ENCODE measurements around the gene KCND1. TPM values are rescaled to one million over a fixed set of nuclear protein-coding genes. Genes with fewer than 3 reads are reported as not detected.
A peak's percentile ranks its signal among the peaks of the same experiment; 100 is the strongest.

KCND1 gene
- total RNA-seq, 1 experiment from 2014 or later = 0.86 TPM

- TF ChIP-seq CTCF (IDR thresholded peaks at IDR 0.05; ENCODE audit: unreplicated experiment) = no peak
- BruUV-seq (replicated peaks) = no TSS peak
- Mint-ChIP-seq H3K4me1 (ENCODE audit: insufficient read depth, unreplicated experiment) (peaks cover 5% of the 10 kb centered on the region), H3K27me3 (ENCODE audit: insufficient read depth, unreplicated experiment) (no peaks in the 10 kb centered on the region), H3K27ac (ENCODE audit: low read depth, unreplicated experiment) (peak overlapping the region; percentile 100), H3K9me3 (ENCODE audit: unreplicated experiment) (peaks cover 2% of the 10 kb centered on the region), H3K4me3 (ENCODE audit: unreplicated experiment) (peak overlapping the region; percentile 94), H3K36me3 (ENCODE audit: insufficient read depth, unreplicated experiment) (peaks cover 7% of the 10 kb centered on the region)
- DNase-seq (ENCODE audit: unreplicated experiment) = peak; percentile 38
- ChIA-PET POLR2A (interaction anchor here (0.7 to 4.3 kb wide), 21 partner anchors 10 to 327 kb away, joined by 3 to 57 read pairs (median 5); partner anchors contain the start of genes GPKOW, GRIPAP1, HDAC6 and KCND1), CTCF (interaction anchor here (0.6 to 2.1 kb wide), 6 partner anchors 10 to 84 kb away, joined by 3 to 15 read pairs (median 4); partner anchors contain the start of gene TFE3)
- intact Hi-C loops (cut with micrococcal nuclease) = loop anchor here (1.0 to 2.0 kb wide), 2 partner anchors 40 to 83 kb away; partner anchors contain the start of gene PIM2
Observed at GRCh38 chrX:48958635-48959094, 13.0 kb downstream of the KCND1 start.

GRCh38 chrX:48957827-48958634 lies 13.6 kb downstream of the KCND1 start:
- Mint-ChIP-seq H3K4me3 (ENCODE audit: unreplicated experiment) (peak overlapping the region; percentile 94), H3K4me1 (ENCODE audit: insufficient read depth, unreplicated experiment) (peaks cover 5% of the 10 kb centered on the region), H3K27ac (ENCODE audit: low read depth, unreplicated experiment) (peak overlapping the region; percentile 100), H3K9me3 (ENCODE audit: unreplicated experiment) (no peaks in the 10 kb centered on the region), H3K27me3 (ENCODE audit: insufficient read depth, unreplicated experiment) (no peaks in the 10 kb centered on the region), H3K36me3 (ENCODE audit: insufficient read depth, unreplicated experiment) (peaks cover 7% of the 10 kb centered on the region)
- TSS peak; percentile 57 for BruUV-seq (replicated peaks)
- no peak for TF ChIP-seq CTCF (IDR thresholded peaks at IDR 0.05; ENCODE audit: unreplicated experiment)
- intact Hi-C loops (cut with micrococcal nuclease) = loop anchor here (1.0 to 2.0 kb wide), 2 partner anchors 39 to 83 kb away; partner anchors contain the start of gene PIM2
- ChIA-PET CTCF (interaction anchor here (0.9 to 2.1 kb wide), 4 partner anchors 11 to 85 kb away, joined by 3 to 15 read pairs (median 4); partner anchors contain the start of gene TFE3), POLR2A (interaction anchor here (0.5 to 4.3 kb wide), 27 partner anchors 9 to 384 kb away, joined by 3 to 57 read pairs (median 4); partner anchors contain the start of genes GPKOW, GRIPAP1, HDAC6 and KCND1)
- peak; percentile 94 for DNase-seq (ENCODE audit: unreplicated experiment)

GRCh38 chrX:48957477-48957826 lies 14.2 kb downstream of the KCND1 start, which contains the start of gene OTUD5:
TSS of gene OTUD5 (minus strand) at chrX:48957607. CDS start at chrX:48957570, 37 bp downstream.
- no TSS peak for BruUV-seq (replicated peaks)
- CTCF ChIA-PET = interaction anchor here (1.4 to 2.1 kb wide), 3 partner anchors 11 to 86 kb away, joined by 3 to 15 read pairs (median 5); partner anchors contain the start of gene TFE3
- H3K36me3 Mint-ChIP-seq (ENCODE audit: insufficient read depth, unreplicated experiment) = peaks cover 7% of the 10 kb centered on the region

More at GRCh38 chrX:48957477-48957826, 14.2 kb downstream of the KCND1 start, which contains the start of gene OTUD5:
- POLR2A ChIA-PET = interaction anchor here (0.6 to 4.3 kb wide), 16 partner anchors 9 to 261 kb away, joined by 3 to 57 read pairs (median 4); partner anchors contain the start of genes GRIPAP1, HDAC6, PQBP1 and SLC35A2
- intact Hi-C loops (cut with micrococcal nuclease) = no loop called here
- Mint-ChIP-seq H3K27ac (ENCODE audit: low read depth, unreplicated experiment) (peak within 1 kb of the TSS; percentile 100), H3K9me3 (ENCODE audit: unreplicated experiment) (no peaks in the 10 kb centered on the region), H3K27me3 (ENCODE audit: insufficient read depth, unreplicated experiment) (no peaks in the 10 kb centered on the region), H3K4me1 (ENCODE audit: insufficient read depth, unreplicated experiment) (peaks cover 5% of the 10 kb centered on the region), H3K4me3 (ENCODE audit: unreplicated experiment) (peak within 1 kb of the TSS; percentile 94)
- no peak for TF ChIP-seq CTCF (IDR thresholded peaks at IDR 0.05; ENCODE audit: unreplicated experiment)
- DNase-seq (ENCODE audit: unreplicated experiment) = no peak

Measured in MCF 10A (cell line).